EH (cell line): Measurements from ENCODE around the gene ABHD16B.
"Not testable (repeated sequence)": the region's sequence is repeated elsewhere in the genome, so short reads cannot be mapped to it uniquely, and the experiment has no call there.

Experiments
- DNase-seq: peaks from one replicate; pipeline ENCODE4 v3.0.0-alpha.2; 2015; ENCODE audit warnings: low read depth

The ABHD16B gene

GRCh38 chr20:63855363-63856097 is 5.8 kb upstream of the ABHD16B start:
- DNase-seq = peak; percentile 18

- DNase-seq = no peak
Measured at GRCh38 chr20:63856098-63856511, 5.2 kb upstream of the ABHD16B start.

- no peak for DNase-seq
Measured at GRCh38 chr20:63857764-63858392, 3.4 kb upstream of the ABHD16B start.

GRCh38 chr20:63858393-63859165 is 2.7 kb upstream of the ABHD16B start:
- peak; percentile 22 for DNase-seq

- DNase-seq = no peak
Measured at GRCh38 chr20:63859166-63859699, 2.1 kb upstream of the ABHD16B start.

DNA sequence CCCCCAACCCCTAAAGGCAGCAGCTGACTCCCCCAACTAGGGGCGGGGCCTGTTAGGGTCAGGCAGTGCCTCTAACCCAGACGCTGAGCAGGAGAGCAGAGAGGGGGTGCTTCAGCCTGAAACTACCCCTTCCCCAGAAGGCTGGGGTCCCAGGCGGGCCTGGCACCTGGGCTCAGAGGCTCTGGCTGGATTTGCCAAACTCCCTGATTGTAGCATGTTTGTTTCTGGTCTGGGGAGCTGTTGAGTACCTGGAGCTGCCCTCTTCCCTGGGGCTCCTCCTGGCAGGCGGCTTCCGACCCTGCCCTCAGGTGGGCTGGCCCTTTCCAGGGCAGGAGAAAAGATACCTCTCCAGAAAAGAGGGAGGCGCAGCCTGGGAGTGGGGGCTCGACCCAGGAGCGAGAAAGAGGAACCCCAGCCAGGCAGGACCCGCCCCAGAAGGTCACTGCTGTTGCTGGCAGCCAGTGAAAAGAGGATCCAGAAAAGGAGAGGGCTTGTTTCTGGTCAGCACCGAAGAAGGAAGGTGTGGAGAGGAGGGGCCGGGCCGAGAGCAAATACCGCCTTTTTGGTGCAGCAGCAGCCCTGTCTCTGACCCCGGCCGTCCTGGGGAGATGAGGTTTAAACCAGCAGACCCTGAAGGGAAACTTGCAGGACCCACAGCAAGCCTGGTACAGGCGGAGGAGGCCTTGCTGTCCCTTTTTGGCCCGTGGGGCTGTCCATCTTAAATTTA is 810 bp upstream of the ABHD16B start:
- no peak for DNase-seq

DNA sequence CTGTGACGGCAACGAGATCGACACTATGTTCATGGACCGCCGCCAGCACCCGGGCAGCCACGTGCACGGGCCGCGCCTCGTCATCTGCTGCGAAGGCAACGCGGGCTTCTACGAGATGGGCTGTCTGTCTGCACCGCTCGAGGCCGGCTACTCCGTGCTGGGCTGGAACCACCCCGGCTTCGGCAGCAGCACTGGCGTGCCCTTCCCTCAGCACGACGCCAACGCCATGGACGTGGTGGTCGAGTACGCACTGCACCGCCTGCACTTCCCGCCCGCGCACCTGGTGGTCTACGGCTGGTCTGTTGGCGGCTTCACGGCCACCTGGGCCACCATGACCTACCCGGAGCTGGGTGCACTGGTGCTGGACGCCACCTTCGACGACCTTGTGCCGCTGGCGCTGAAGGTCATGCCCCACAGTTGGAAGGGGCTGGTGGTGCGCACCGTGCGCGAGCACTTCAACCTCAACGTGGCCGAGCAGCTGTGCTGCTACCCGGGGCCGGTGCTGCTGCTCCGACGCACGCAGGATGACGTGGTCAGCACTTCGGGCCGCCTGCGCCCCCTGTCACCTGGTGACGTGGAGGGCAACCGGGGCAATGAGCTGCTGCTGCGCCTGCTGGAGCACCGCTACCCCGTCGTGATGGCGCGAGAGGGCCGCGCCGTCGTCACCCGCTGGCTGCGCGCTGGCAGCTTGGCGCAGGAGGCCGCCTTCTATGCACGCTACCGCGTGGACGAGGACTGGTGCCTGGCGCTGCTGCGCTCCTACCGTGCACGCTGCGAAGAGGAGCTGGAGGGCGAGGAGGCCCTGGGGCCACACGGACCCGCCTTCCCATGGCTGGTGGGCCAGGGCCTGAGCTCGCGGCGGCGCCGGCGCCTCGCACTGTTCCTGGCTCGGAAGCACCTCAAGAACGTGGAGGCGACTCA is 943 bp downstream of the ABHD16B start:
- DNase-seq = no peak

GRCh38 chr20:63863021-63863797 is 1.9 kb downstream of the ABHD16B start:
- no peak for DNase-seq

DNA sequence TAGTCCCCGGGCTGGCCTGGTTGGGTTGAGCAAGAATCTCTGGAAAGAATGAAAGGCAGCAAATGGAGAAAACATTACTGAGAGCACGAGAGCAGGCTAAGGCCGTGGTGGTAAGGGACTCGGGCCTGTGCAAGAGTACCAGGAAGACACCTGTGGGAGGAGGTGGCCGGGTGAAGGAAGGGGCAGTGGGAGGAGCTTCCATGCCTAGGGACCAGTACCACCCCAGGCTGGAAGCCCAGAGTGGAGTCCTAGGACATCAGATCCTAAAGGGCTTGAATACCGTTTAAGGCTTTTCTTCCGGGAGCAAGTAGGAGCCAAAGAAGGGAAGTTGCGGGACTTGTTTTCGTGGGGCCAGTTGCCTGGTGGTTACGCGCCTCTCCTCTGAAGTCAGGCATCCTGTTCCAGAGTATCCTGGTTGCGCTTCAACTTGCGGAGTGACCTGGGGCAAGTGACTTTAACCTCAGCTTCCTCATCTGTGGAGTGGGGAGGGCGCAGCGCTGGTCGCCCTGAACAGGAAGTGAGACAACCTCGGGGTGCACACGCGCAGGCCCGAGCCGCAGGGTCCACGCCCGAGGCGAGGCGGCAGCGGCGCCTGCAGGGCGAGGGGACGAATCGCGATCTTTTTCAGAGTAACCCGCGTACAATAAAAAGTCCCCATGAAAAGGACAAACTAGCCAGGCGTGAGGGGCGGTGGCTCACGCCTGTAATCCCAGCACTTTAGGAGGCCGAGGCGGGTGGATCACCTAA is 2.7 kb downstream of the ABHD16B start:
- peak; percentile 82 for DNase-seq

- DNase-seq = no peak
Measured at GRCh38 chr20:63864545-63864977, 3.3 kb downstream of the ABHD16B start.

DNA sequence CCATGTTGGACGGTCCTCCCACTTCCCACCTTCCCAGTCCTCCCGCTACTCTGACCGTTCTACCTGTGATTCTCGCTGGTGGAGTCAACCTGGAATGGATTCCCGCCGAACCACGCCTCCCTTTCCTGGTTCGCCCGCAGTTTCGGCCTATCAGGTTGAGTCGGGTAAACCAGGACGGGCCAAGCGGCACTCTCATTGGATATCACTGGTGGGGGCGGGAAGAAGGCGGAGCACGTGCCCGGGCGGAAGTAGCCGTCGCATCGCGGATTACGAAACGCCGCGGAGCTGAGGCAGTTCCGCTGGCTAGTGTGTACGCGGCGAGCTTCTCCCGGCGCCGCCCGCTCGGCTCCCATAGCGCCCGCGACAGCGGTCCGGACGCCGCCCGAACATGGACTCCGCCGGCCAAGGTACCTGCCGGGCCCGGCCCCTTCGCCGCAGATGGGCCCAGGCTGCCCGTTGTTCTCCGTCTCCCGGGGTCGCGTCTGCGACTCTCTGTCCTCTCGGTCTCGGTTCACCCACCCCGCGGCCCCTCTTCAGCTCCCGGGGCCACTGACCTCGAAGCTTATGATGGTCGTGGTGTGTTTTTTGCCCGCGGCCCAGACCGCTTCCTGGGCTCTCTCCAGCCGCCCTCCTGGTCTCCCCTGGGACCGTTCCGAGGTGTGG is 3.8 kb downstream of the ABHD16B start, which contains the start of gene TPD52L2:
Gene TPD52L2, plus strand, starts transcription at position 293 of the 663 bp plus-strand sequence. Its CDS starts 96 bp downstream, at position 389.
- peak; percentile 98 for DNase-seq

GRCh38 chr20:63867042-63867441 is 5.7 kb downstream of the ABHD16B start:
- not testable (repeated sequence) for DNase-seq

- no peak for DNase-seq
Measured at GRCh38 chr20:63868264-63868663, 7.0 kb downstream of the ABHD16B start.

- peak; percentile 77 for DNase-seq
Measured at GRCh38 chr20:63873477-63873971, 12.2 kb downstream of the ABHD16B start.

GRCh38 chr20:63874241-63874640 is 12.9 kb downstream of the ABHD16B start:
- not testable (repeated sequence) for DNase-seq

GRCh38 chr20:63876489-63877036 is 15.3 kb downstream of the ABHD16B start:
- DNase-seq = no peak

- no peak for DNase-seq
Measured at GRCh38 chr20:63877755-63878470, 16.6 kb downstream of the ABHD16B start.
